Liver (tissue), 9 donors: ENCODE results near the gene HJURP. TPM values are rescaled to one million over a fixed set of nuclear protein-coding genes. Genes with fewer than 3 reads are reported as not detected.

ENCODE experiments used
- DNase-seq: peaks from one replicate; pipeline ENCODE4 v3.0.0-alpha.2; 2017; ENCODE audit warnings: low spot score
- H3K27ac ChIP-seq, 2 donors: one replicate each; pipeline ENCODE4 v1.7.0; 2013; ENCODE audit warnings: inconsistent platforms in 2 of 2, low read length in 2 of 2, control low read depth in 1 of 2, low read depth in 1 of 2, mild to moderate bottlenecking in 1 of 2
- H3K27me3 ChIP-seq, 4 donors: one replicate each; pipeline versions ENCODE4 v1.6.1 to v1.7.0; 2013; ENCODE audit warnings: low read length in 3 of 4, inconsistent platforms in 1 of 4, mild to moderate bottlenecking in 1 of 4, moderate library complexity in 1 of 4; ENCODE audit not compliant: control insufficient read depth in 4 of 4, insufficient read depth in 4 of 4
- H3K36me3 ChIP-seq, 4 donors: one replicate each; pipeline versions ENCODE4 v1.6.1 to v1.7.0; 2013; ENCODE audit warnings: low read length in 3 of 4, mild to moderate bottlenecking in 3 of 4, low read depth in 1 of 4, moderate library complexity in 1 of 4; ENCODE audit not compliant: control insufficient read depth in 4 of 4, insufficient read depth in 3 of 4
- H3K4me1 ChIP-seq, 4 donors: one replicate each; pipeline versions ENCODE4 v1.6.1 to v1.7.0; 2013; ENCODE audit warnings: low read length in 3 of 4, mild to moderate bottlenecking in 3 of 4, moderate library complexity in 1 of 4; ENCODE audit not compliant: control insufficient read depth in 4 of 4, insufficient read depth in 4 of 4
- H3K4me3 ChIP-seq, 3 donors: one replicate each; pipeline versions ENCODE4 v1.6.1 to v1.7.0; 2013; ENCODE audit warnings: low read length in 3 of 3, control low read depth in 1 of 3, low read depth in 1 of 3, mild to moderate bottlenecking in 1 of 3
- H3K9ac ChIP-seq, 2 donors: one replicate each; pipeline ENCODE4 v1.7.0; 2013; ENCODE audit warnings: low read length in 2 of 2, mild to moderate bottlenecking in 2 of 2, moderate library complexity in 2 of 2, control low read depth in 1 of 2, low read depth in 1 of 2
- H3K9me3 ChIP-seq, 4 donors: one replicate each; pipeline versions ENCODE4 v1.6.1 to v1.7.0; 2013; ENCODE audit warnings: low read length in 3 of 4; ENCODE audit not compliant: control insufficient read depth in 4 of 4
- ATF3 ChIP-seq: IDR thresholded peaks from 2 replicates; pipeline ENCODE4 v1.6.1; 2016; ENCODE audit warnings: antibody characterized with exemption
- EGR1 ChIP-seq, 2 donors: IDR thresholded peaks; 2 replicates each; pipeline ENCODE4 v1.6.1; 2016 to 2018; ENCODE audit warnings: antibody characterized with exemption in 2 of 2, low read depth in 2 of 2
- FOXA1 ChIP-seq: IDR thresholded peaks from 2 replicates; pipeline ENCODE4 v1.6.1; 2016; ENCODE audit warnings: antibody characterized with exemption
- FOXA2 ChIP-seq: IDR thresholded peaks from 2 replicates; pipeline ENCODE4 v1.6.1; 2016; ENCODE audit warnings: antibody characterized with exemption
- GABPA ChIP-seq, 2 donors: IDR thresholded peaks in 1 of 2; conservative IDR thresholded peaks in 1 of 2; 2 replicates each; pipeline ENCODE4 v1.6.1; 2016; ENCODE audit warnings: antibody characterized with exemption in 2 of 2, mild to moderate bottlenecking in 1 of 2, moderate library complexity in 1 of 2
- HNF4G ChIP-seq: IDR thresholded peaks from 2 replicates; pipeline ENCODE4 v1.6.1; 2016; ENCODE audit warnings: antibody characterized with exemption
- JUND ChIP-seq, 2 donors: IDR thresholded peaks; 2 replicates each; pipeline ENCODE4 v1.6.1; 2016; ENCODE audit warnings: antibody characterized with exemption in 2 of 2
- MAX ChIP-seq: IDR thresholded peaks from 2 replicates; pipeline ENCODE4 v1.6.1; 2016; ENCODE audit warnings: antibody characterized with exemption
- NR2F2 ChIP-seq: IDR thresholded peaks from 2 replicates; pipeline ENCODE4 v1.6.1; 2016; ENCODE audit warnings: antibody characterized with exemption
- RAD21 ChIP-seq, 2 donors: IDR thresholded peaks; 2 replicates each; pipeline ENCODE4 v1.6.1; 2016; ENCODE audit warnings: antibody characterized with exemption in 2 of 2, mild to moderate bottlenecking in 2 of 2
- REST ChIP-seq: IDR thresholded peaks from 2 replicates; pipeline ENCODE4 v1.6.1; 2016; ENCODE audit warnings: antibody characterized with exemption, mild to moderate bottlenecking
- RXRA ChIP-seq, 2 donors: IDR thresholded peaks; 2 replicates each; pipeline ENCODE4 v1.6.1; 2017 to 2018; ENCODE audit warnings: antibody characterized with exemption in 2 of 2, mild to moderate bottlenecking in 1 of 2
- TAF1 ChIP-seq: conservative IDR thresholded peaks from 2 replicates; pipeline ENCODE4 v1.6.1; 2016; ENCODE audit warnings: antibody characterized with exemption, mild to moderate bottlenecking
- YY1 ChIP-seq: IDR thresholded peaks from 2 replicates; pipeline ENCODE4 v1.6.1; 2016; ENCODE audit warnings: antibody characterized with exemption, mild to moderate bottlenecking
- WGBS: extraction: QIAGEN DNeasy Blood & Tissue Kit; methylation state at CpG from one replicate; pipeline ENCODE4 v1.1.7; 2013; 5-methylcytosine and 5-hydroxymethylcytosine counted together
- polyA plus RNA-seq, 2 donors: library from polyadenylated mRNA; stranded (reverse) in 1 of 2; unstranded in 1 of 2; fragments of 200-250 nt in 1 of 2; fragments of >200 nt in 1 of 2; fragmentation: Nextera tagmentation in 1 of 2; extraction: Ambion mirVana in 1 of 2; gene quantifications; one replicate each; pipeline versions ENCODE4 v1.2.1 to v1.2.3, GENCODE V29; 2013 to 2015
- total RNA-seq, 2 donors: library from RNA; depleted of rRNA; stranded (reverse); fragments of >200 nt; gene quantifications; one replicate each; pipeline ENCODE4 v1.2.3, GENCODE V29; 2014
- TF ChIP-seq, protein P1 (sequence below): fragments of 150-350 bp; IDR thresholded peaks from 2 replicates; pipeline ENCODE4 v1.5.1; 2017; ENCODE audit warnings: improper control_type of control experiment, low read depth, low read length; ENCODE audit not compliant: missing input control
- donor health status: healthy.
- donor health status: healthy.
- donor health status: healthy.
- donor health status: healthy.
- donor health status: healthy.

Gene HJURP
- total and polyA plus RNA-seq, 4 donors: 0.08 to 32.9 (median 1.4) TPM

- Histone ChIP-seq H3K36me3 (no peaks in the 10 kb centered on the region), H3K4me3 (no peak overlapping the region), H3K9me3 (no peaks in the 10 kb centered on the region), H3K4me1 (peaks cover 6 to 30% (median 19%) of the 10 kb centered on the region in 4 donors), H3K27me3 (no peaks in the 10 kb centered on the region), H3K27ac (peak overlapping the region in 1 of 2 donors; percentile 85), H3K9ac (no peak overlapping the region)
- no peak for DNase-seq
- 89% methylated on average over 7 of the region's 7 CpGs for WGBS
- TF ChIP-seq GABPA (IDR thresholded peaks at IDR 0.05 in 1 of 2, conservative IDR thresholded peaks at IDR 0.05 in 1 of 2) (no peak), JUND (IDR thresholded peaks at IDR 0.05) (no peak), MAX (no peak), YY1 (no peak), FOXA2 (no peak)
- TF ChIP-seq, protein P1, sequence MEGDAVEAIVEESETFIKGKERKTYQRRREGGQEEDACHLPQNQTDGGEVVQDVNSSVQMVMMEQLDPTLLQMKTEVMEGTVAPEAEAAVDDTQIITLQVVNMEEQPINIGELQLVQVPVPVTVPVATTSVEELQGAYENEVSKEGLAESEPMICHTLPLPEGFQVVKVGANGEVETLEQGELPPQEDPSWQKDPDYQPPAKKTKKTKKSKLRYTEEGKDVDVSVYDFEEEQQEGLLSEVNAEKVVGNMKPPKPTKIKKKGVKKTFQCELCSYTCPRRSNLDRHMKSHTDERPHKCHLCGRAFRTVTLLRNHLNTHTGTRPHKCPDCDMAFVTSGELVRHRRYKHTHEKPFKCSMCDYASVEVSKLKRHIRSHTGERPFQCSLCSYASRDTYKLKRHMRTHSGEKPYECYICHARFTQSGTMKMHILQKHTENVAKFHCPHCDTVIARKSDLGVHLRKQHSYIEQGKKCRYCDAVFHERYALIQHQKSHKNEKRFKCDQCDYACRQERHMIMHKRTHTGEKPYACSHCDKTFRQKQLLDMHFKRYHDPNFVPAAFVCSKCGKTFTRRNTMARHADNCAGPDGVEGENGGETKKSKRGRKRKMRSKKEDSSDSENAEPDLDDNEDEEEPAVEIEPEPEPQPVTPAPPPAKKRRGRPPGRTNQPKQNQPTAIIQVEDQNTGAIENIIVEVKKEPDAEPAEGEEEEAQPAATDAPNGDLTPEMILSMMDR: no peak
Measured at GRCh38 chr2:233824373-233824772, 30.0 kb downstream of the HJURP start.

DNA sequence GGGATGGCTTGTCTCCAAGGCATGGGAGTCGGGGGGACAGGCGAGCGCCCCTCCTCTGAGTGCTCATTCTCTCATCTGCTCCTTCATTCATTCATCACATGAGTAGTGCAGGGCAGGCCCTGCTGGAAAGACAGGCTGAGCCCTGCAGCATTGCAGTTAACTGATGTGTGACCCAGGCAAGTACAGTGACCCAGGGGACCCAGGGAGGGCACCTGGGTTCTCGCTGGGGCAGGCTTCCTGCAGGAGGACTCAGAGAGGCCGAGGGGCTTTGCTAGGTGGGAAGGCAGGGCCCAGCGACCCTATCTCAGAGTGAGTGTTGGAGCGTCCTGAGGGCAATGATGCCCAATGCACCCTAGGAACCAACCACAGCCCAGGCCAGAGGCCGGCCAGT lies 30.6 kb downstream of the HJURP start:
- Histone ChIP-seq H3K4me1 (peaks cover 6 to 36% (median 21%) of the 10 kb centered on the region in 4 donors), H3K27me3 (no peaks in the 10 kb centered on the region), H3K9ac (peak overlapping the region in 1 of 2 donors; percentile 39), H3K4me3 (no peak overlapping the region), H3K36me3 (no peaks in the 10 kb centered on the region), H3K27ac (peak overlapping the region; percentile 85 to 88), H3K9me3 (no peaks in the 10 kb centered on the region)
- no peak for TF ChIP-seq TAF1
- no peak for TF ChIP-seq GABPA (IDR thresholded peaks at IDR 0.05 in 1 of 2, conservative IDR thresholded peaks at IDR 0.05 in 1 of 2)
- TF ChIP-seq NR2F2: no peak
- no peak for TF ChIP-seq ATF3
- TF ChIP-seq, protein P1: no peak
- no peak for TF ChIP-seq RXRA (IDR thresholded peaks at IDR 0.05)
- TF ChIP-seq EGR1 (IDR thresholded peaks at IDR 0.05; ENCODE audit: low read depth in 2 of 2): no peak
- no peak for TF ChIP-seq REST
- TF ChIP-seq MAX: no peak
- no peak for TF ChIP-seq RAD21 (IDR thresholded peaks at IDR 0.05)
- TF ChIP-seq FOXA1: no peak
- no peak for TF ChIP-seq HNF4G
- TF ChIP-seq JUND (IDR thresholded peaks at IDR 0.05): no peak
- no peak for DNase-seq
- 86% methylated on average over 8 of the region's 8 CpGs for WGBS
